DND-41 (cell line): Measurements from ENCODE around the gene NRGN.

Experiments used
- CTCF ChIP-seq: IDR thresholded peaks from 2 replicates; pipeline ENCODE4 v1.5.1; 2012; ENCODE audit warnings: borderline replicate concordance, low read length, moderate library complexity, mild to moderate bottlenecking; ENCODE audit not compliant: poor library complexity, severe bottlenecking; ENCODE audit errors: extremely low read depth
- EZH2 ChIP-seq: IDR thresholded peaks from 3 replicates; pipeline ENCODE4 v1.6.1; 2012; ENCODE audit warnings: borderline replicate concordance, low read depth, mild to moderate bottlenecking, moderate library complexity, low read length, inconsistent platforms; ENCODE audit not compliant: severe bottlenecking

GRCh38 chr11:124753205-124753604 is 13.5 kb downstream of the NRGN start:
- TF ChIP-seq CTCF (no peak), EZH2 (no peak)
